BLaER1 (cell line): ENCODE measurements around the gene MEST.
"Not testable (repeated sequence)": the region's sequence is repeated elsewhere in the genome, so short reads cannot be mapped to it uniquely, and the experiment has no call there.

Source experiments
- H3K27ac ChIP-seq: shearing (Covaris generic); formaldehyde crosslinking; 2 replicates; pipeline ENCODE4 v1.8.1; 2022
- H3K27me3 ChIP-seq: shearing (Covaris generic); formaldehyde crosslinking; 2 replicates; pipeline ENCODE4 v1.8.1; 2022
- H3K36me3 ChIP-seq: shearing (Covaris generic); formaldehyde crosslinking; 2 replicates; pipeline ENCODE4 v1.8.1; 2022
- H3K4me1 ChIP-seq: shearing (Covaris generic); formaldehyde crosslinking; 2 replicates; pipeline ENCODE4 v1.8.1; 2022
- H3K4me2 ChIP-seq: shearing (Covaris generic); formaldehyde crosslinking; 2 replicates; pipeline ENCODE4 v1.8.1; 2022
- H3K4me3 ChIP-seq: shearing (Covaris generic); formaldehyde crosslinking; 2 replicates; pipeline ENCODE4 v1.8.1; 2022
- H3K9ac ChIP-seq: shearing (Covaris generic); formaldehyde crosslinking; 2 replicates; pipeline ENCODE4 v1.8.1; 2022
- H3K9me3 ChIP-seq: shearing (Covaris generic); formaldehyde crosslinking; 2 replicates; pipeline ENCODE4 v1.8.1; 2022
- H4K20me1 ChIP-seq: shearing (Covaris generic); formaldehyde crosslinking; 2 replicates; pipeline ENCODE4 v1.8.1; 2022
- Cebpa-rat ChIP-seq: shearing (Covaris generic); IDR thresholded peaks from 2 replicates; pipeline ENCODE4 v1.8.1; 2022

MEST gene

DNA sequence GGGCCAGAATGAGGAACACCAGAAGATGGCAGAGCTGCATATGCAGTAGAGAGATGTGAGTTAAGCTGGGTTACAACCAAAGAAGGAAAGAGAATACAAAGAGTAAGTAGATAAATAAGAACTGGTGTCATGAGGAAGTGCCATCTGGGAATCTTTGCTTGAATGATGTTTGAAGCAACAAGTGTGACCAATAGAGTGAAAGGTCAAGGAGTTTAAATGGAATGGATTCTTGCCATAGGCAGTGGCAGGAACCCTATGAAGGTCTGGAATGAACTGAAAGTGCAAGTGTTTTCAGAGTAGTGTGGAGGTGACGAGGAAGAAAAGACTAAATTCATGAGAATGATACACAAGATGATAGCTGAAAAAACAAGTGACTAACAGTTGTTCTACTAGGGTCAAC lies 21.6 kb downstream of the MEST start:
- no peak overlapping the region for H3K9ac ChIP-seq
- H3K36me3 ChIP-seq: peaks cover 13% of the 10 kb centered on the region; the same call in 1 of the 2 replicates
- no peaks in the 10 kb centered on the region for H4K20me1 ChIP-seq
- H3K27ac ChIP-seq: no peak overlapping the region
- H3K4me2 ChIP-seq: no peak overlapping the region
- H3K9me3 ChIP-seq: no peaks in the 10 kb centered on the region
- no peaks in the 10 kb centered on the region for H3K4me1 ChIP-seq
- no peaks in the 10 kb centered on the region for H3K27me3 ChIP-seq
- H3K4me3 ChIP-seq: no peak overlapping the region
- no peak for TF ChIP-seq Cebpa-rat

DNA sequence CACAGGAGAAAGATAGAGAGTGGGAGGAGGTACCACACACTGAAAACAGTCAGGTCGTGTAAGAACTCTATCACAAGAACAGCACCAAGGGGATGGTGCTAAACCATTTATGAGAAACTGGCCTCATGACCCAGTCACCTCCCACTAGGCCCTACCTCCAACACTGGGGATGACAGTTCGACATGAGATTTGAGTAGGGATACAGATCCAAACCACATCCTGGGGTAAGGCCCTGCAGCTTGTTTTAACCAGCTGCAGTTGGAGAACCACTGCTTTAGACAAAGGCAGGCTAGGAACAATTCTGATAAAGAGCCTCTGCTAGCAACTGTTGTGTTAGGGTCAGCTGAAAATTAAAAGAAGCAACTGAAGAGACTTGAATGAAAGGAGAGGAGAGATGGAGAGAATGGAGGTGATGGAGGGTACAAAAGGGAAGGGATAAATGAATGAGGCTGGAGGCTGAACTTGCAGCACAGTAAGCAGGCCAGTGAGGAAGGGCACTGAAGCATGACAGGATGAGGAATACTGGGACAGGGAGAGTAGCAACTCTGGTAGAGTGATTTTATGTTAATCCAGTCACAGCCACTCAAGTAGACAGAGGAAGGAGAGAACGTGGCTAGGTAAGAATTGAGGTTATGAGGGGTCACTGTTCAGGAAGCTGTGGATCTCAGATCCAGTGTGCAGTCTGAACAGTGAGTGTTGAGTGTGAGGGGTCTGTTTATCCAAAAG lies 23.6 kb downstream of the MEST start:
- Histone ChIP-seq H3K9me3 (no peaks in the 10 kb centered on the region), H4K20me1 (no peaks in the 10 kb centered on the region), H3K4me2 (no peak overlapping the region), H3K4me3 (no peak overlapping the region), H3K36me3 (peaks cover 10% of the 10 kb centered on the region; the same call in 1 of the 2 replicates), H3K27ac (no peak overlapping the region), H3K27me3 (no peaks in the 10 kb centered on the region), H3K9ac (no peak overlapping the region), H3K4me1 (no peaks in the 10 kb centered on the region)
- no peak for TF ChIP-seq Cebpa-rat

DNA sequence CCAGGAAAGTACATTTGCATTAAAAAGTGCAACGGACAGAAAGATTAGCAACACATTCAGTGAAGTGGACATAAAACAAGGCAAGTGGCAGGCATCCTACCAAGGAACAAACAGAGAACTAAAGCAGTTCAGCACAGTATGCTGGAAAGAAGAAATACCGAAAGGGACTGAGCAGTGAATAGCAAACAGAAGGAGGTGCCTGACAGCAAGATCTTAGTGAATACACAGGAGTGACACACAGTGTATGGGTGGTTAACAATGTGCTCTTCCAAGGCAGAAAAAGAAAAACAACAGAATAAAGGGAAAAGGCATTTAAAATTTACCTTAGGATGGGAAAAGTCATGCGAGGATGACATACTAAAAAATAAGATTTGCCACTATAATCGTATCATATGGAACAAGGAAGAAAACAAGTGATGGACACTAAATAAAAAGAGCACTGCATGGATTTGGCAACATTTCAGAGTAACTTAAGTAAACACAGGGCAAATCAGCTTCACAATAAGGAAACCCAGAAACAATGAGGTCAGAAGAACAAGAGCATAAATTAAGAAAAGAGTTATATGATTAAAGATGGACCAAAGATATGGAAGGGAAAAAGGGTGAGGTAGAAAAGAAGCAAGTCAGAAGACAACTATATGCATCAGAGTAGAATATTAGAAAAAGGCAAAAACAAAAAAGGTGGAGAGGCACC lies 29.5 kb downstream of the MEST start:
- no peak for TF ChIP-seq Cebpa-rat
- no peak overlapping the region for H3K9ac ChIP-seq
- 0 out of 2 replicates have a peak, but pooled peaks cover 7% of the 10 kb centered on the region for H3K36me3 ChIP-seq
- no peak overlapping the region for H3K4me2 ChIP-seq
- H3K4me3 ChIP-seq: no peak overlapping the region
- no peak overlapping the region for H3K27ac ChIP-seq
- no peaks in the 10 kb centered on the region for H3K9me3 ChIP-seq
- H3K4me1 ChIP-seq: no peaks in the 10 kb centered on the region
- no peaks in the 10 kb centered on the region for H4K20me1 ChIP-seq
- H3K27me3 ChIP-seq: no peaks in the 10 kb centered on the region

DNA sequence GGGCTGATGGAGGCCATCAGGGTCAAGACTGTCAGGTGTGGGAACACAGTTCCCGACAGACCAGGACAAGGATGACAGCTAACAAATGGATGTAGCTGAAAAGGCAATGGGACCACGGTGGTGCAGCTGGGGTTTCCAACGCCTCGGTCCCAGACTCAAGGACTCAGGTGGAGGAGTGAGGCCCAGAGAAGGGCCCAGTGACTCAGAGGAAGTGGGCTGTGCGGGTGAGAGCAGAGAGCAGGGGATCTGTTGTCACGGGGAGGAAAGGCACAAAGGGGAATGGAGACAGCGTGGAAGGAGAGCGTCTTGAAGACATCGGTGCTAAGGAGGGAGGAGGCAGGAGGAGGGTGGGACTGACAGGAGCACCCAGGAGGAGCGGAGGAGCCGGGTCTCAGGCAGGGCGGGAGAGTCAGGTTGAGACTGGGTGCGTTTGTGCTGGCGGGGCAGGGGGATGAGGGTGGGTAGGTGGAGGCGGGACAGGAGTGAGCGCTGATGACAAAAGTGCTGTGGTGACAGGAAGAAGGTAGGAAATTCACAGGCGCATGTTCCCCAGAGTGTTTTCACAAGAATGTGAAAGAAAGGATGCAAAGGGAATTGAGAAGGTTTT lies 31.7 kb downstream of the MEST start:
- not testable (repeated sequence) for H3K4me2 ChIP-seq, H3K27ac ChIP-seq, H3K27me3 ChIP-seq, H4K20me1 ChIP-seq, H3K9ac ChIP-seq, H3K9me3 ChIP-seq, H3K4me1 ChIP-seq, H3K4me3 ChIP-seq, H3K36me3 ChIP-seq

DNA sequence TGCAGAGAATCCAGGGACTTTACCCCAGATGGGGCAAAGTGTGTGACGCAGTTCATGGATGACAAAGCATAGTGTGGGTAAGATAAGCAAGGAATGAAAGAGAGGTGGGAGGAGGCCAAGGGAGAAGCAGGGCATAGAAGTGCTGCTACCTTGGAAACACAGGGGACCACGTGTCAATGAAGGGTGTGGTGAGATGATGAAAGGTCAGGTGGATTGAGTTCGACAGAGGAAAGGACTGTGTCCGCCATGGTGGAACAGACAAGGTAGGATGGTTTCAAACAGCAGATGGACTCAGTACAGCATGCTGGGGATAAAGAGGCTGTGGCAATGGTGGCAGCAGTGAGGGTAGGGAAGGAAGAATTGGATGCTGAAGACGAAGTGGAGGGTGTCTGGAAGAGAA lies 32.7 kb downstream of the MEST start:
- Histone ChIP-seq H4K20me1 (no peaks in the 10 kb centered on the region), H3K4me3 (no peak overlapping the region), H3K4me1 (no peaks in the 10 kb centered on the region), H3K27ac (no peak overlapping the region), H3K36me3 (0 out of 2 replicates have a peak, but pooled peaks cover 7% of the 10 kb centered on the region), H3K9me3 (no peaks in the 10 kb centered on the region), H3K27me3 (no peaks in the 10 kb centered on the region), H3K4me2 (no peak overlapping the region), H3K9ac (no peak overlapping the region)
- no peak for TF ChIP-seq Cebpa-rat

DNA sequence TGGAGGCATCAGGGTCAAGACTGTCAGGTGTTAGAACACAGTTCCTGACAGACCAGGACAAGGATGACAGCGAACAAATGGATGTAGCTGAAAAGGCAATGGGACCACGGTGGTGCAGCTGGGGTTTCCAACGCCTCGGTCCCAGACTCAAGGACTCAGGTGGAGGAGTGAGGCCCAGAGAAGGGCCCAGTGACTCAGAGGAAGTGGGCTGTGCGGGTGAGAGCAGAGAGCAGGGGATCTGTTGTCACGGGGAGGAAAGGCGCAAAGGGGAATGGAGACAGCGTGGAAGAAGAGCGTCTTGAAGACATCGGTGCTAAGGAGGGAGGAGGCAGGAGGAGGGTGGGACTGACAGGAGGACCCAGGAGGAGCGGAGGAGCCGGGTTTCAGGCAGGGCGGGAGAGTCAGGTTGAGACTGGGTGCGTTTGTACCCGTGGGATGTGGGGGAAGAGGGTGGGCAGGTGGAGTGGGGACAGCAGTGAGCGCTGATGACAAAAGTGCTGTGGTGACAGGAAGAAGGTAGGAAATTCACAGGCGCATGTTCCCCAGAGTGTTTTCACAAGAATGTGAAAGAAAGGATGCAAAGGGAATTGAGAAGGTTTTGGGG lies 36.0 kb downstream of the MEST start:
- not testable (repeated sequence) for H3K27me3 ChIP-seq, H3K9ac ChIP-seq, H3K9me3 ChIP-seq, H4K20me1 ChIP-seq, H3K4me2 ChIP-seq, H3K36me3 ChIP-seq, H3K4me1 ChIP-seq, H3K4me3 ChIP-seq, H3K27ac ChIP-seq

DNA sequence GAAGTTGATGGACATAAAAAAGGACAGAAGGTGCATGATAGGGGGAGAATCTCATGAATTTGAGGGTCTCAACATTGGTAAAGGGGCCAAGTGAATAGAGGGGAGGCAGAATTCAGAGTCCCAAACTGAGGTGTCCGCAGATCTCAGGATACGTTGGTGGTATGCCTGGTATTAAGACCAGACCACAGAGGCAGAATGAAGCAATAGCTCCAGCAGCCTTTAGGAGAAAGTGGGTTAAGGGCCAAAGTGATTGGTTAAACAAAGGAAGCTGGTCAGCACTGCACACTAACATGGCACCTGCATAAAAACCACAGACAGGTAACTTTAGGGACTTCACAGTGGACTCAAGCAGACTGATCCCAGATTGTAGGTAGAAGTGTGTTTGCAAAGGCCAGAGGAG lies 37.5 kb downstream of the MEST start:
- Histone ChIP-seq H3K4me3 (no peak overlapping the region), H3K27ac (no peak overlapping the region), H3K27me3 (no peaks in the 10 kb centered on the region), H3K9ac (no peak overlapping the region), H3K9me3 (no peaks in the 10 kb centered on the region), H4K20me1 (no peaks in the 10 kb centered on the region), H3K4me1 (no peaks in the 10 kb centered on the region), H3K4me2 (no peak overlapping the region), H3K36me3 (peaks cover 10% of the 10 kb centered on the region; the same call in 1 of the 2 replicates)
- no peak for TF ChIP-seq Cebpa-rat

DNA sequence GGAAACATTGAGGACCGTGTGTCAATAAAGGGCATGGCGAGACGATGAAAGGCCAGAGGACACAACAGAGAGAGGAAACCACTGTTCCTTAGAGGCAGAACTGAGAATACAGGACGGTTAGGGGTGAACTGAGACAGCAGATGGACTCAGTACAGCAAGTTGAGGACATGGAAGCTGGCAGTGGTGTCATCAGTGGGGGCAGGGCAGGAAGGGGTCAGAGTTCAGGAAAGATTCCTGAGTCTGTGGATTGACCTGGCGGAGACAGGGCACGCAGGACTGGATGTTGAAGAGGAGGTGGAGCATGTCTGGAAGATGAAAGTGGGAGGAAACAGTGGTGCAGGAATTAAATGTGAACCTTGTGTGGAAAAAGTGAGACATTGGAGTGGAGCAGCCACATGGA lies 46.0 kb downstream of the MEST start:
- not testable (repeated sequence) for H3K4me3 ChIP-seq

DNA sequence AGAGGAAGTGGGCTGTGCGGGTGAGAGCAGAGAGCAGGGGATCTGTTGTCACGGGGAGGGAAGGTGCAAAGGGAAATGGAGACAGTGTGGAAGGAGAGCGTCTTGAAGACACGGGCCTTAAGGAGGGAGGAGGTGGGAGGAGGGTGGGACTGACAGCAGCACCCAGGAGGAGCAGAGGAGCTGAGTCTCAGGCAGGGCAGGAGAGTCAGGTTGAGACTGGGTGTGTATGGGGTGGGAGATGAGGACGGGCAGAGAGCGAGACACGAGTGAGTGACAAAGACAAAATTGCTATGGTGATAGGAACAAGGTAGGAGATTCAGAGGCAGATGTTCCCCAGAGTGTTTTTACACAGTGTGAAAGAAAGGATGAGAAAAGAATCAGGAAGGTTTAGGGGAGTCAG lies 49.4 kb downstream of the MEST start:
- not testable (repeated sequence) for H3K36me3 ChIP-seq, H3K27me3 ChIP-seq, H3K4me1 ChIP-seq, H3K4me2 ChIP-seq, H3K9ac ChIP-seq, H3K27ac ChIP-seq, H3K4me3 ChIP-seq, H3K9me3 ChIP-seq, H4K20me1 ChIP-seq

More for the DNA sequence above, 46.0 kb downstream of the MEST start:
- not testable (repeated sequence) for H3K9me3 ChIP-seq, H3K36me3 ChIP-seq, H3K4me1 ChIP-seq, H3K9ac ChIP-seq, H3K27ac ChIP-seq, H4K20me1 ChIP-seq, H3K27me3 ChIP-seq
- H3K4me2 ChIP-seq: 0 out of 2 replicates have a peak overlapping the region, but pooled peaks have one; percentile 22

DNA sequence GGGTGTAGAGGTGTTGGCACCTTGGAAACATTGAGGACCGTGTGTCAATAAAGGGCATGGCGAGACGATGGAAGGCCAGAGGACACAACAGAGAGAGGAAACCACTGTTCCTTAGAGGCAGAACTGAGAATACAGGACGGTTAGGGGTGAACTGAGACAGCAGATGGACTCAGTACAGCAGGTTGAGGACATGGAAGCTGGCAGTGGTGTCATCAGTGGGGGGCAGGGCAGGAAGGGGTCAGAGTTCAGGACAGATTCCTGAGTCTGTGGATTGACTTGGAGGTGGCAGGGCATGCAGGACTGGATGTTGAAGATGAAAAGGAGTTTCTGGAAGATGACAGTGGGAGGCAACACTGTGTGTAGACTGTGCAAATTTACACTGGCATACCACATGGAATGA lies 50.4 kb downstream of the MEST start:
- not testable (repeated sequence) for H3K4me1 ChIP-seq, H4K20me1 ChIP-seq, H3K36me3 ChIP-seq, H3K27me3 ChIP-seq, H3K27ac ChIP-seq, H3K4me2 ChIP-seq, H3K9ac ChIP-seq, H3K9me3 ChIP-seq, H3K4me3 ChIP-seq
